ENCODE results near the gene ARID3A. TPM values are rescaled to one million over a fixed set of nuclear protein-coding genes. Genes with fewer than 3 reads are reported as not detected.

Gene ARID3A
- total and polyA plus RNA-seq, 2 of the 13 experiments (the other 11 are each of a cell fraction or from before 2014, with no cell fraction given) = 71.3 to 77.9 TPM

DNA sequence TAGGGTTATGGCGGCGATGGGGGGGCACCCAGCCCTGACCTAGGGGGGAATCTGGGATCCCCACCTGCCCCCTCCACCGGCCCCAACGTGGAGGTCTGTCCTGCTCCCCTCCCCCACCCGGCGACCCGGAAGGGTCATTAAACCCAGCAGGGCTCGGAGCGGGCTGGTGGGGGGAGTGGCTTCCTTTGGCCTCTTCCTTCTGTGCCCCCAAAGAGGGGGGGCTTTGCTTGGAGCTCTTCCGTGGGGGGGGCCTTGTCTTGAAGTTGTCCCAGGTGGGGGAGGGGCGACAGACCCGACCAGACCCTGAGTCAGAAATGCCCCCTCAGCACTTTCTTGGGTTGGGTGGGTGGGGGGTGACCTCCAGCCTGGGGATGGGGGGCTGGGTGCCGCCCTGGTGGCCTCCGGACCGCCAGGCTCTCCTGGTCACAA, 1.5 kb downstream of the ARID3A start (continued):
- TF ChIP-seq, protein P1, sequence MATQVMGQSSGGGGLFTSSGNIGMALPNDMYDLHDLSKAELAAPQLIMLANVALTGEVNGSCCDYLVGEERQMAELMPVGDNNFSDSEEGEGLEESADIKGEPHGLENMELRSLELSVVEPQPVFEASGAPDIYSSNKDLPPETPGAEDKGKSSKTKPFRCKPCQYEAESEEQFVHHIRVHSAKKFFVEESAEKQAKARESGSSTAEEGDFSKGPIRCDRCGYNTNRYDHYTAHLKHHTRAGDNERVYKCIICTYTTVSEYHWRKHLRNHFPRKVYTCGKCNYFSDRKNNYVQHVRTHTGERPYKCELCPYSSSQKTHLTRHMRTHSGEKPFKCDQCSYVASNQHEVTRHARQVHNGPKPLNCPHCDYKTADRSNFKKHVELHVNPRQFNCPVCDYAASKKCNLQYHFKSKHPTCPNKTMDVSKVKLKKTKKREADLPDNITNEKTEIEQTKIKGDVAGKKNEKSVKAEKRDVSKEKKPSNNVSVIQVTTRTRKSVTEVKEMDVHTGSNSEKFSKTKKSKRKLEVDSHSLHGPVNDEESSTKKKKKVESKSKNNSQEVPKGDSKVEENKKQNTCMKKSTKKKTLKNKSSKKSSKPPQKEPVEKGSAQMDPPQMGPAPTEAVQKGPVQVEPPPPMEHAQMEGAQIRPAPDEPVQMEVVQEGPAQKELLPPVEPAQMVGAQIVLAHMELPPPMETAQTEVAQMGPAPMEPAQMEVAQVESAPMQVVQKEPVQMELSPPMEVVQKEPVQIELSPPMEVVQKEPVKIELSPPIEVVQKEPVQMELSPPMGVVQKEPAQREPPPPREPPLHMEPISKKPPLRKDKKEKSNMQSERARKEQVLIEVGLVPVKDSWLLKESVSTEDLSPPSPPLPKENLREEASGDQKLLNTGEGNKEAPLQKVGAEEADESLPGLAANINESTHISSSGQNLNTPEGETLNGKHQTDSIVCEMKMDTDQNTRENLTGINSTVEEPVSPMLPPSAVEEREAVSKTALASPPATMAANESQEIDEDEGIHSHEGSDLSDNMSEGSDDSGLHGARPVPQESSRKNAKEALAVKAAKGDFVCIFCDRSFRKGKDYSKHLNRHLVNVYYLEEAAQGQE (IDR thresholded peaks at IDR 0.05; ENCODE audit: borderline replicate concordance in 1 of 2, low read depth in 1 of 2, low read length in 2 of 2) = no peak
- no peak for TF ChIP-seq SALL1 (CRISPR knock-in tag; IDR thresholded peaks at IDR 0.05)
- no peak for TF ChIP-seq SOX5 (CRISPR knock-in tag; IDR thresholded peaks at IDR 0.05; ENCODE audit: borderline replicate concordance)
- no peak for TF ChIP-seq NFYC (CRISPR knock-in tag; IDR thresholded peaks at IDR 0.05)
- TF ChIP-seq ONECUT2 (CRISPR knock-in tag; IDR thresholded peaks at IDR 0.05) = no peak
- no peak for TF ChIP-seq ZNF790 (CRISPR knock-in tag; IDR thresholded peaks at IDR 0.05; ENCODE audit: borderline replicate concordance)
- no peak for TF ChIP-seq SCMH1 (CRISPR knock-in tag; IDR thresholded peaks at IDR 0.05; ENCODE audit: borderline replicate concordance)
- no peak for TF ChIP-seq NAIF1 (CRISPR knock-in tag; IDR thresholded peaks at IDR 0.05; ENCODE audit: borderline replicate concordance)
- TF ChIP-seq, protein P2, sequence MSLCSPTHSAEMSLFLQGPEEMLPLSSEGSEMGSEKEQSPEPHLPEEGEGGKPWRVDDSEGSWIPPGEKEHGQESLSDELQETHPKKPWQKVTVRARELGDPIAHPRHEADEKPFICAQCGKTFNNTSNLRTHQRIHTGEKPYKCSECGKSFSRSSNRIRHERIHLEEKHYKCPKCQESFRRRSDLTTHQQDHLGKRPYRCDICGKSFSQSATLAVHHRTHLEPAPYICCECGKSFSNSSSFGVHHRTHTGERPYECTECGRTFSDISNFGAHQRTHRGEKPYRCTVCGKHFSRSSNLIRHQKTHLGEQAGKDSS (CRISPR knock-in tag; IDR thresholded peaks at IDR 0.05; ENCODE audit: borderline replicate concordance, low read depth) = no peak
- TF ChIP-seq, protein P3, sequence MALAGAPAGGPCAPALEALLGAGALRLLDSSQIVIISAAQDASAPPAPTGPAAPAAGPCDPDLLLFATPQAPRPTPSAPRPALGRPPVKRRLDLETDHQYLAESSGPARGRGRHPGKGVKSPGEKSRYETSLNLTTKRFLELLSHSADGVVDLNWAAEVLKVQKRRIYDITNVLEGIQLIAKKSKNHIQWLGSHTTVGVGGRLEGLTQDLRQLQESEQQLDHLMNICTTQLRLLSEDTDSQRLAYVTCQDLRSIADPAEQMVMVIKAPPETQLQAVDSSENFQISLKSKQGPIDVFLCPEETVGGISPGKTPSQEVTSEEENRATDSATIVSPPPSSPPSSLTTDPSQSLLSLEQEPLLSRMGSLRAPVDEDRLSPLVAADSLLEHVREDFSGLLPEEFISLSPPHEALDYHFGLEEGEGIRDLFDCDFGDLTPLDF (CRISPR knock-in tag; IDR thresholded peaks at IDR 0.05) = no peak
- 0 out of 2 replicates have a peak, but pooled peaks have one; percentile 7 for TF ChIP-seq FOXK1 (CRISPR knock-in tag; IDR thresholded peaks at IDR 0.05; ENCODE audit: borderline replicate concordance, low read depth)
- TF ChIP-seq NFIB (CRISPR knock-in tag; IDR thresholded peaks at IDR 0.05; ENCODE audit: borderline replicate concordance) = no peak
- TF ChIP-seq GABPA (IDR thresholded peaks at IDR 0.05; ENCODE audit: low read depth, low read length) = no peak
- 0 out of 2 replicates have a peak, but pooled peaks have one; percentile 4 for TF ChIP-seq GABPA (CRISPR knock-in tag; IDR thresholded peaks at IDR 0.05; ENCODE audit: low read depth)
- TF ChIP-seq SYNCRIP (IDR thresholded peaks at IDR 0.05; ENCODE audit: insufficient read depth, low read depth, low read length) = no peak
- no peak; the same call in 1 of the 2 replicates for TF ChIP-seq GABPB1 (CRISPR knock-in tag; IDR thresholded peaks at IDR 0.05)
- TF ChIP-seq CREM (IDR thresholded peaks at IDR 0.05) = peak; percentile 26; the same call in 1 of the 2 replicates
- TF ChIP-seq CREM (CRISPR knock-in tag; IDR thresholded peaks at IDR 0.05) = no peak
- TF ChIP-seq AGO2 (optimal IDR thresholded peaks at IDR 0.05; ENCODE audit: low read depth, low read length) = no peak
- TF ChIP-seq NFE2 (CRISPR knock-in tag; IDR thresholded peaks at IDR 0.05) = no peak
- TF ChIP-seq ZNF256 (CRISPR knock-in tag; conservative IDR thresholded peaks at IDR 0.05) = no peak
- no peak for TF ChIP-seq SSRP1 (CRISPR knock-in tag; IDR thresholded peaks at IDR 0.05)
- TF ChIP-seq, protein P4, sequence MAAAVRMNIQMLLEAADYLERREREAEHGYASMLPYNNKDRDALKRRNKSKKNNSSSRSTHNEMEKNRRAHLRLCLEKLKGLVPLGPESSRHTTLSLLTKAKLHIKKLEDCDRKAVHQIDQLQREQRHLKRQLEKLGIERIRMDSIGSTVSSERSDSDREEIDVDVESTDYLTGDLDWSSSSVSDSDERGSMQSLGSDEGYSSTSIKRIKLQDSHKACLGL (CRISPR knock-in tag; IDR thresholded peaks at IDR 0.05) = no peak
- TF ChIP-seq, protein P5, sequence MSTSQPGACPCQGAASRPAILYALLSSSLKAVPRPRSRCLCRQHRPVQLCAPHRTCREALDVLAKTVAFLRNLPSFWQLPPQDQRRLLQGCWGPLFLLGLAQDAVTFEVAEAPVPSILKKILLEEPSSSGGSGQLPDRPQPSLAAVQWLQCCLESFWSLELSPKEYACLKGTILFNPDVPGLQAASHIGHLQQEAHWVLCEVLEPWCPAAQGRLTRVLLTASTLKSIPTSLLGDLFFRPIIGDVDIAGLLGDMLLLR (CRISPR knock-in tag; IDR thresholded peaks at IDR 0.05) = no peak
- TF ChIP-seq MAF1 (CRISPR knock-in tag; IDR thresholded peaks at IDR 0.05; ENCODE audit: borderline replicate concordance) = no peak
- TF ChIP-seq NONO (IDR thresholded peaks at IDR 0.05) = no peak
- no peak for TF ChIP-seq NONO (CRISPR knock-in tag; conservative IDR thresholded peaks at IDR 0.05)

Measured in HepG2 (cell line).